ENCODE measurements around the gene RAPSN. TPM values are rescaled to one million over a fixed set of nuclear protein-coding genes. Genes with fewer than 3 reads are reported as not detected.
"Not testable (repeated sequence)": the region's sequence is repeated elsewhere in the genome, so short reads cannot be mapped to it uniquely, and the experiment has no call there.

Gene RAPSN
- total RNA-seq, 1 donor from 2014 or later = 2.2 TPM

DNA sequence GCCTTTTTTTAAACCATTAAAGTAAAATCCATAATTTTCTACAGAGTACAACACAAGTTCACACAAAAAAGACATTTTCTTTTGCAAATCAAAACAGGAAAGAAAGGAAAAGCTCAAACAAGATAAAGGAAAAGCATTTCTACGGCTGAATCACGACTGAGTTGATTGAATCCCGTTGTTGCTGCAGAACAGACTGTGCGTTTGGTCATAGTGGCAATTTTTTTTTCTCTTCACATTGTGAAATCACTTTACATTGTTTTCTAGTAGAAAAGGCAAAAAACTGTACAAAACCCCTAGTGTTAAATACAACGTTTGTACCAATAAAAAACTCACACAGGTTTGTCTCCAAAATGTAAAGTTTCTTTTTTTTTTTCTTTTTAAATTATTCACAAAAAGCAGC is 17.3 kb upstream of the RAPSN start:
- Histone ChIP-seq H3K4me3 (peak overlapping the region; percentile 37), H3K9me3 (replicated peaks) (no peaks in the 10 kb centered on the region), H3K36me3 (peaks cover 21% of the 10 kb centered on the region), H3K27me3 (ENCODE audit: low read depth) (no peaks in the 10 kb centered on the region), H3K27ac (replicated peaks) (peak overlapping the region; percentile 76), H3K4me1 (peaks cover 54% of the 10 kb centered on the region)
- no peak for DNase-seq
- TF ChIP-seq, protein P1, sequence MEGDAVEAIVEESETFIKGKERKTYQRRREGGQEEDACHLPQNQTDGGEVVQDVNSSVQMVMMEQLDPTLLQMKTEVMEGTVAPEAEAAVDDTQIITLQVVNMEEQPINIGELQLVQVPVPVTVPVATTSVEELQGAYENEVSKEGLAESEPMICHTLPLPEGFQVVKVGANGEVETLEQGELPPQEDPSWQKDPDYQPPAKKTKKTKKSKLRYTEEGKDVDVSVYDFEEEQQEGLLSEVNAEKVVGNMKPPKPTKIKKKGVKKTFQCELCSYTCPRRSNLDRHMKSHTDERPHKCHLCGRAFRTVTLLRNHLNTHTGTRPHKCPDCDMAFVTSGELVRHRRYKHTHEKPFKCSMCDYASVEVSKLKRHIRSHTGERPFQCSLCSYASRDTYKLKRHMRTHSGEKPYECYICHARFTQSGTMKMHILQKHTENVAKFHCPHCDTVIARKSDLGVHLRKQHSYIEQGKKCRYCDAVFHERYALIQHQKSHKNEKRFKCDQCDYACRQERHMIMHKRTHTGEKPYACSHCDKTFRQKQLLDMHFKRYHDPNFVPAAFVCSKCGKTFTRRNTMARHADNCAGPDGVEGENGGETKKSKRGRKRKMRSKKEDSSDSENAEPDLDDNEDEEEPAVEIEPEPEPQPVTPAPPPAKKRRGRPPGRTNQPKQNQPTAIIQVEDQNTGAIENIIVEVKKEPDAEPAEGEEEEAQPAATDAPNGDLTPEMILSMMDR (IDR thresholded peaks at IDR 0.05; ENCODE audit: borderline replicate concordance) = no peak
- intact Hi-C loops (cut with micrococcal nuclease) = loop anchor here (10.0 kb wide), 1 partner anchor 149 kb away; no protein-coding TSS in a partner anchor

DNA sequence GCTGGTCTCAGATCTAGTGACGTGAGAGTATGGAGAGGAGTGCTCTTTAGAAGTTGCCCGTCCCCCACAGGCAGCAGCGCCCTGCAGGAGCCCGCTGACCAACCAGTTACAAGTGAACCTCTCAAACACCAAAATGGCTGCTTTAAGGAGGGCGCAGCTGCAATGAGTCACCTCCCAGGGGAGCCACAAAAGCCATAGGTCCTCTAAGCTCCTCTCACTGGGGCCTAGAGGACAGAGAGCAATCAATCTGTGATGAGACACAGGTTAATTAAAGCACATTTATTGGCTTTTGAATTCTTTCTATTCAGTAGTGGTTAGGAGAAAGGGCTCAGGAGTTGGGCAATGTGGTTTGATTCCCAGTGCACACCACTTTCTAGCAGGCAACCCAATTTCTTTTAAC is 15.5 kb upstream of the RAPSN start:
- no peaks in the 10 kb centered on the region for H3K27me3 ChIP-seq (ENCODE audit: low read depth)
- peaks cover 60% of the 10 kb centered on the region for H3K4me1 ChIP-seq
- TF ChIP-seq, protein P1 (IDR thresholded peaks at IDR 0.05; ENCODE audit: borderline replicate concordance) = no peak
- peak overlapping the region; percentile 76 for H3K27ac ChIP-seq (replicated peaks)
- no peaks in the 10 kb centered on the region for H3K9me3 ChIP-seq (replicated peaks)
- no peak for DNase-seq
- intact Hi-C loops (cut with micrococcal nuclease) = loop anchor here (10.0 kb wide), 1 partner anchor 150 kb away; no protein-coding TSS in a partner anchor
- no peak overlapping the region for H3K4me3 ChIP-seq
- H3K36me3 ChIP-seq = peaks cover 5% of the 10 kb centered on the region

DNA sequence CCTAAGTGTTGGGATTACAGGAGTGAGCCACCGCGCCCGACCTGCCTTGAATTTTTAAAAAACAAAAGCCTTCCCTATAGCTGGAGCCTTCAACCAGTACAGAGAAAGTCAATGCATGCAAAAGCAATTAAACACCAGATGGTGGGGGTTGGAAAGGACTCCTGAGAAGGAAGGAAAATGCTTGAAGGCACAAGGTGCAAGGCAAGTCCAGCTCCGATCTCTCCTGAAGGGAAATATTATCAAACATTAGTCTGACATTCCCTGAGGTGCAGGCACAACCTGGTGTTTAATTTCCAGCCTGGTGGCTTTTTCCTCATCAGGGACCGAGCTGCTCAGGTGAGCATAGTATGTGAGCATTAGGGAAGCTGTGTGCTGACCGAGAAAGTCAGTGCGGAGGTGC is 12.9 kb upstream of the RAPSN start:
- Histone ChIP-seq H3K27ac (replicated peaks) (no peak overlapping the region), H3K27me3 (ENCODE audit: low read depth) (no peaks in the 10 kb centered on the region), H3K36me3 (peaks cover 9% of the 10 kb centered on the region), H3K4me3 (no peak overlapping the region), H3K4me1 (peaks cover 35% of the 10 kb centered on the region), H3K9me3 (replicated peaks) (no peaks in the 10 kb centered on the region)
- TF ChIP-seq, protein P1 (IDR thresholded peaks at IDR 0.05; ENCODE audit: borderline replicate concordance) = no peak
- intact Hi-C loops (cut with micrococcal nuclease) = loop anchor here (10.0 kb wide), 1 partner anchor 153 kb away; no protein-coding TSS in a partner anchor
- no peak for DNase-seq

DNA sequence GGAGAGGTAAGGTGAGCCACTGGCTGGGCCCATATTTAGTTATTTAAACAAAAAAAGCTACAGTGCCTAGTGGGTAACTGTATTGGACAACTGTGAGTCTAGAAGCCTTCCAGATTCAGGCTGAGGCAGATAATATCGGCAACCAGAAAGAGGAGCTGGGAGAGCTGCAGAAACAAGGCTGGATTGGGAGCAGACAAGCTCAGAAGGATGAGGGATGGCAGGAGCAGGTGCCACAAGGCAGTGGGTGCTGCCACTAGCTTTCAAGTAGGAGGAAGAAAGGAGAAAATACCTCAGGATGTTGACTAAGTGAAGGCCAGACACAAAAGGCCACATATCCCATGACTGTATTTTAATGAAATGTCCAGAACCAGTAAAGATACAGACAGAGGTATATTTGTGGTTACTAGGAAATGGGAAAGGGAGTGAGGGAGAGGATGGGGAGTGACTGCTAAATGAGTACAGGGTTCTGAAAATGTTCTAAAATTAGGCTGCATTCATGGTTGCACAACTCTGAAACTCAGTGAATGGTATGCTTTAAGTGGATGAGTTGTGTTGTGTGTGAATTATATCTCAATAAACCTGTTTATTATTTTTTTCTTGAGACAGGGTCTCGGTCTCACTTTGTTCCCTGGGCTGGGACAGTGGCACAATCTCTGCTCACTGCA is 11.8 kb upstream of the RAPSN start:
- intact Hi-C loops (cut with micrococcal nuclease) = loop anchor here (10.0 kb wide), 1 partner anchor 154 kb away; no protein-coding TSS in a partner anchor
- peaks cover 23% of the 10 kb centered on the region for H3K4me1 ChIP-seq
- H3K9me3 ChIP-seq (replicated peaks) = no peaks in the 10 kb centered on the region
- TF ChIP-seq, protein P1 (IDR thresholded peaks at IDR 0.05; ENCODE audit: borderline replicate concordance) = no peak
- no peak overlapping the region for H3K4me3 ChIP-seq
- DNase-seq = no peak
- H3K27ac ChIP-seq (replicated peaks) = no peak overlapping the region
- H3K36me3 ChIP-seq = peaks cover 9% of the 10 kb centered on the region
- no peaks in the 10 kb centered on the region for H3K27me3 ChIP-seq (ENCODE audit: low read depth)

DNA sequence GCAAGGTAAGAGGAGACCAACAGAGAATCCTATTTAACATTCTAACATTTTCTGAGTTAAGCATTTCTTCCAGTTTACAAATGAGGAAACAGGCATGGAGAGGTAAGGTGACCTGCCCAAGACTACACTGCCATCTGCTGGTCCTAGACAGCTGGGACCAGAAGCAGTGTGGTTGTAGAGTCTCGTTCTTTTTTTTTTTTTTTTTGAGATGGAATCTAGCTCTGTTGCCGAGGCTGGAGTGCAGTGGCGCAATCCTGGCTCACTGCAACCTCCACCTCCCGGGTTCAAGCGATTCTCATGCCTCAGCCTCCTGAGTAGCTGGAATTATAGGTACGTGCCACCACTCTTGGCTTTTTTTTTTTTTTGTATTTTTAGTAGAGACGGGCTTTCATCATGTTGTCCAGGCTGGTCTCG is 5.3 kb upstream of the RAPSN start:
- peak; percentile 69 for DNase-seq
- TF ChIP-seq, protein P1 (IDR thresholded peaks at IDR 0.05; ENCODE audit: borderline replicate concordance) = peak; percentile 82
- H3K9me3 ChIP-seq (replicated peaks); H3K4me3 ChIP-seq; H3K27me3 ChIP-seq (ENCODE audit: low read depth); intact Hi-C loops (cut with micrococcal nuclease); H3K36me3 ChIP-seq; H3K4me1 ChIP-seq; H3K27ac ChIP-seq (replicated peaks): not testable (repeated sequence)

Measured in left ventricle myocardium inferior (tissue), 1 donor.